ENCODE results near the gene ABCC3.
"Not testable (repeated sequence)": the region's sequence is repeated elsewhere in the genome, so short reads cannot be mapped to it uniquely, and the experiment has no call there.

ABCC3 gene

GRCh38 chr17:50715471-50715870 lies 80.8 kb downstream of the ABCC3 start:
- DNase-seq, result no peak

DNA sequence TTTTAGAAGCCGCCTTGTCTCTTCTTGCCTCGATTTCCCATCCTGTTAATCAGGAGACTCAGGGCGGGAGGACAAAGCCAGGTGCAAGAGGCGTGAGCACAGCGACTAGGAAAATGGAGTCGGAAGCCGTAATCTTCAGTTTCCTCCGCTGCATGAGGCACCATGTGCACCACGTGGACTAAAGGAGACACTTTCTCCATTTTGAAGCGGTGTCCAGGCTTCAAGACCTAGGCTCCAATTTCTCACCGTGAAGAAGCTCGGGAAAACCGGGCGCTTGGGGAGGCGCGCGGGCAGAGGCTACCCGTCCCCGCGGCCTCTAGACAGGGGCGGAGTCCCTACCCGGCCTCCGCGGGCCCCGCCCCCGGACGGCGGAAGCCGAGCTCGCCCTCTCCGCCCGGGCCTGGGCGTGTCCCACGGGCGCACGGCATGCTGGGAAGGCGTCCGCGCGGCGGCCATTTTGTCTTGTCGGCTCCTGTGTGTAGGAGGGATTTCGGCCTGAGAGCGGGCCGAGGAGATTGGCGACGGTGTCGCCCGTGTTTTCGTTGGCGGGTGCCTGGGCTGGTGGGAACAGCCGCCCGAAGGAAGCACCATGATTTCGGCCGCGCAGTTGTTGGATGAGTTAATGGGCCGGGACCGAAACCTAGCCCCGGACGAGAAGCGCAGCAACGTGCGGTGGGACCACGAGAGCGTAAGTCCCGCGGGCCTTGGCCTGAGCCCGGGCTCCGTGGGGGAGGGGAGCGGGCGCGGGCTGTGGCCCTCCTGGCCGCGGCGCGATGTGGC lies 84.7 kb downstream of the ABCC3 start, which contains the start of gene LUC7L3:
TSS of gene LUC7L3 (plus strand) at position 460 of the 780 bp plus-strand sequence. CDS start at position 590, 130 bp downstream.
- DNase-seq, result peak; percentile 98

- no peak for DNase-seq
Observed at GRCh38 chr17:50719924-50720794, 85.5 kb downstream of the ABCC3 start.

GRCh38 chr17:50721194-50722010 lies 86.7 kb downstream of the ABCC3 start:
- no peak for DNase-seq

GRCh38 chr17:50722746-50723145 lies 88.1 kb downstream of the ABCC3 start:
- DNase-seq, result no peak

- not testable (repeated sequence) for DNase-seq
Observed at GRCh38 chr17:50724622-50725021, 89.9 kb downstream of the ABCC3 start.

- DNase-seq, result no peak
Observed at GRCh38 chr17:50725769-50726655, 91.3 kb downstream of the ABCC3 start.

DNA sequence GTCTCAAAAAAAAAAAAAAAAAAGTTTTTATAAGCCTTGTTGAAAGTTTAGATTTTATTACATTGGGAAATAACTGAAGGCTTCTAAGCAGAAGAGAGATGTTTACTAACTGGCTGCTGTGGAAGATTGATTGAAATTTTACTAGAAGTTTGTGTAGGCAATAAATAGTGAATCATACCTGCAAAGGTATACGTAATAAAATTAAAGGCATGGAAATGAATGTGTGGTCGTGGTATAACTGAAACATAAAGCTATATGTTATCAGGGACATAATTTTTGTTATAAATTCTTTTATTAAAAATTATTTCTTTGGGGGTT lies 93.4 kb downstream of the ABCC3 start:
- DNase-seq, result no peak

GRCh38 chr17:50728881-50729765 lies 94.4 kb downstream of the ABCC3 start:
- no peak for DNase-seq

DNA sequence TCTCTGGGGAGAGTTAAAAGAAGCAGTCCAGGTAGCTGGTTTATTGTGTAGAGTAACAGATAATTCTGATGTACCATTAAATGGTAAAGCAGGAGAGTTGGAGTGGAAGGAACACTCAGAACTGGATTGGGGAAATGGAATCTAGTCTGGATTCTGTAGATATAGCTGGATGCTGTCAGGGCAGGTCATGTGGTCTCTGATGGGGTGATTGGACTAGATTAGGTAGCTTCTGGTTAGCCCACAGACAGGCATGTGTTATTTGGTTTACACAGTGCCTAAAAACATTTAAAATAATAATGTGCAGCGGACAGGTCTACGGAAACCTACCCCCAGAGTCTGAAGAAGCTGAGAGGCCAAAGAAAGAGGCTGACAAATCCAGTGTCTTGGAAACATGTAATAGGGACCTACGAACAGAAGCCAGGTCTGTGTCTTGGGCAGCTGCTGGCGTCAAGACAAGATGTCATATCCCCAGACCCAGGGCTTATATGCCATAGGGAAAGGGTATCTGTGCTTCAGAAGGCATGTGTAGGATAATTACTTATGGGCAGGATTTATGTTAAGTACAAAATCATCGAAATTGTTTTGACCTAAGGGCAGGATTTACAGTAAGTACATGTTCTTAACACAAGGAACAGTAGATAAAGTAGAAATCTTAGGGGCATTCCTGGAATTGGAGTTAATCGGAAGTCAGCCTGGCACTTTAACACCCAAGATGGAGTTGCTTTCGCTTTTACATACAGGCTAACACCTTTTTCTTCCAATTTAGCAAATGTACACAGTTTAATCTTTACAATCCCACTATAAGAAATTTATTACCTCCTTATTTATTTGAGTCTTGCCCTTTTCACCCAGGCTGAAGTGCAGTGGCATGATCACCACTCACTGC lies 97.1 kb downstream of the ABCC3 start:
- DNase-seq, result no peak

DNA sequence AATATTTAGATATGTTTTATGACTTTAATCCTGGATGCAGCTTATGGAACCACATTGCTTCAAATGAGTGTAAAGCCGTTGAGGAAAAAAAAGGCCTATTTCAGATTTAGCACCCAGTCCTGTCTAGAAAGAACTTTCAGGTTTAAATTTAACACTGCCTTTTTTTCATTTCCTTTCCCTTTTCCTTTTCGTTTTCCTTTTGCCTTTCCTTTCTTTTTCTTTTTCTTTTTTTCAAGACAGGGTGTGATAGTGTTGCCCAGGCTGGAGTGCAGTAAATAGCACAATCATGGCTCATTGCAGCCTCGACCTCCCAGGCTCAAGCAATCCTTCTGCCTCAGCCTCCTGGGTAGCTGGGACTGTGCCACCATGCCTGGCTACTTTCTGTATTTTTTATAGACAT lies 100.6 kb downstream of the ABCC3 start:
- no peak for DNase-seq

GRCh38 chr17:50737118-50737698 lies 102.5 kb downstream of the ABCC3 start:
- DNase-seq, result no peak

- no peak for DNase-seq
Observed at GRCh38 chr17:50739098-50739497, 104.4 kb downstream of the ABCC3 start.

All from NCI-H774 (cell line).